ENCODE data around the gene TMEM109. TPM values are rescaled to one million over a fixed set of nuclear protein-coding genes. Genes with fewer than 3 reads are reported as not detected.

The TMEM109 gene
- total and polyA plus RNA-seq, 2 of the 8 experiments (the other 6 are each of a cell fraction or from before 2014, with no cell fraction given), result 27.3 to 30.3 TPM

DNA sequence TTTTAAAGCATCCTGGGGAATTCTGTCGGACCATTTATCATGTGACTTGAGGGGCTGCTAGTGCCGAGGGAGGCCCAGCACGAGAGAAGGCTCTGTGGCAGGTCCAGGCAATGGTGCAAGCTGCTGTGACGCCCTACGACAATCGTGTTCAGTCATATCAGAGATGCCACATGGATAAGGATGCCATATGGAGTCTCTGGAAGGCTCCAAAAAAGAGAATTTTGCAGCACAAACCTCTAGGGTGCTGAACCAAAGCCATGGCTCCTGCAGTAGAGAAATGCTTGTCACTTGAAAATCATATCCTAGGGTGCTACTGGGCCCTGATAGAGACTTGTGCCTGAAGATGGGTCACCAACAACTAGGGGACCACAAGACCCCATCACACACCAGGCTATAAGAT lies 50.8 kb downstream of the TMEM109 start:
- DNase-seq (ENCODE audit: low read depth in 1 of 2, low spot score in 2 of 2) (no peak), FAIRE-seq (no peak)
- CTCF ChIA-PET (ENCODE audit: partially characterized antibody), result interaction anchor here (1.2 to 2.6 kb wide), 3 partner anchors 20 to 157 kb away, joined by 3 to 6 read pairs (median 4); no protein-coding TSS in a partner anchor
- Histone ChIP-seq H3K4me3 (ENCODE audit: extremely low read depth in 1 of 4, insufficient read depth in 2 of 4, low read depth in 3 of 4, low read length in 4 of 4) (no peak overlapping the region), H3K4me1 (replicated peaks in 1 of 4; ENCODE audit: control insufficient read depth in 3 of 4, insufficient read depth in 4 of 4, low read length in 3 of 4) (no peaks in the 10 kb centered on the region), H2AFZ (ENCODE audit: low read length) (no peak overlapping the region), H2BK15ac (ENCODE audit: low read length) (no peak overlapping the region), H3K23ac (ENCODE audit: insufficient read length) (no peak overlapping the region), H4K8ac (ENCODE audit: extremely low read depth, insufficient read depth, low read length) (no peak overlapping the region), H3K27ac (ENCODE audit: low read depth, low read length) (no peak overlapping the region), H2BK120ac (replicated peaks; ENCODE audit: low read depth, low read length) (no peak overlapping the region), H3K9me3 (ENCODE audit: insufficient read depth in 2 of 2, low read depth in 1 of 2, low read length in 1 of 2) (no peaks in the 10 kb centered on the region; a peak in 1 of 4 replicates), H3K79me1 (ENCODE audit: low read depth, low read length) (no peaks in the 10 kb centered on the region), H3K27me3 (replicated peaks in 1 of 4; ENCODE audit: control insufficient read depth in 3 of 4, extremely low read depth in 1 of 4, insufficient read depth in 3 of 4, low read length in 3 of 4) (no peaks in the 10 kb centered on the region; a peak in 1 of 7 replicates), H4K5ac (ENCODE audit: insufficient read length, low read depth, low read length) (no peak overlapping the region), H2BK5ac (ENCODE audit: low read depth, low read length) (no peak overlapping the region), H2AK5ac (ENCODE audit: low read depth, low read length) (no peak overlapping the region), H3K14ac (ENCODE audit: insufficient read length) (no peak overlapping the region), H3K23me2 (ENCODE audit: low read depth, low read length) (no peaks in the 10 kb centered on the region), H4K20me1 (replicated peaks in 1 of 2; ENCODE audit: control insufficient read depth in 1 of 2, insufficient read depth in 2 of 2, low read length in 2 of 2) (no peaks in the 10 kb centered on the region), H3K56ac (replicated peaks; ENCODE audit: insufficient read length, low read depth, low read length) (no peak overlapping the region), H3K4ac (replicated peaks; ENCODE audit: insufficient read length, low read depth, low read length) (no peak overlapping the region), H3K4me2 (ENCODE audit: insufficient read depth in 1 of 2, low read depth in 2 of 2, low read length in 2 of 2) (no peak overlapping the region), H3K9ac (replicated peaks in 1 of 4; ENCODE audit: extremely low read depth in 1 of 4, low read depth in 3 of 4, low read length in 3 of 4) (no peak overlapping the region), H2BK12ac (ENCODE audit: low read depth, low read length) (no peak overlapping the region), H2BK20ac (ENCODE audit: low read length) (no peak overlapping the region), H4K91ac (replicated peaks; ENCODE audit: insufficient read length, low read length) (no peak overlapping the region), H3K18ac (ENCODE audit: extremely low read depth, low read length) (no peak overlapping the region), H3K36me3 (ENCODE audit: control insufficient read depth in 2 of 4, insufficient read depth in 4 of 4, low read length in 3 of 4) (no peaks in the 10 kb centered on the region), H3K79me2 (ENCODE audit: control insufficient read depth in 1 of 2, insufficient read depth in 2 of 2, low read length in 2 of 2) (no peaks in the 10 kb centered on the region)
- 88% methylated on average over 6 of the region's 6 CpGs; no CpG with 5 or more reads in 1 of the 2 experiments for WGBS, 2 experiments (ENCODE audit: extremely low coverage in 1 of 2, insufficient coverage in 1 of 2, insufficient read length in 1 of 2, insufficient replicate concordance in 2 of 2, low coverage in 1 of 2, low lambda C conversion rate in 2 of 2, missing lambda C conversion rate in 1 of 2)
- POLR2A ChIA-PET (ENCODE audit: partially characterized antibody), result no interaction called here
- no peak for TF ChIP-seq ZNF274 (IDR thresholded peaks at IDR 0.05; ENCODE audit: borderline replicate concordance, extremely low read depth, low read length)
- TF ChIP-seq, protein P1, sequence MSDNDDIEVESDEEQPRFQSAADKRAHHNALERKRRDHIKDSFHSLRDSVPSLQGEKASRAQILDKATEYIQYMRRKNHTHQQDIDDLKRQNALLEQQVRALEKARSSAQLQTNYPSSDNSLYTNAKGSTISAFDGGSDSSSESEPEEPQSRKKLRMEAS (IDR thresholded peaks at IDR 0.05), result no peak
